22Rv1 (cell line): ENCODE data around the gene MAN2B2.

Experiments used
- H3K27ac ChIP-seq: fragments of 450-650 bp; 2 replicates; pipeline ENCODE4 v1.5.1; 2017
- CTCF ChIP-seq: fragments of 450-650 bp; IDR thresholded peaks from 2 replicates; pipeline ENCODE4 v1.5.1; 2017; ENCODE audit warnings: mild to moderate bottlenecking
- ZFX ChIP-seq: fragments of 450-650 bp; IDR thresholded peaks from 2 replicates; pipeline ENCODE4 v1.6.1; 2017; ENCODE audit warnings: antibody characterized with exemption, borderline replicate concordance

The MAN2B2 gene

GRCh38 chr4:6671648-6672047 is 96.7 kb downstream of the MAN2B2 start:
- no peak for TF ChIP-seq ZFX
- no peak overlapping the region for H3K27ac ChIP-seq

GRCh38 chr4:6672131-6672530 is 97.1 kb downstream of the MAN2B2 start:
- peak overlapping the region; percentile 98 for H3K27ac ChIP-seq
- TF ChIP-seq CTCF: no peak
- no peak for TF ChIP-seq ZFX

GRCh38 chr4:6672541-6673190 is 97.7 kb downstream of the MAN2B2 start:
- peak overlapping the region; percentile 98 for H3K27ac ChIP-seq
